Hematopoietic multipotent progenitor cell treated with erythropoietin and hydrocortisone succinate and interleukin-3 and kit ligand, for 4 days (in vitro differentiated cells): ENCODE results near the gene SHISA4.
"Not testable (repeated sequence)": the region's sequence is repeated elsewhere in the genome, so short reads cannot be mapped to it uniquely, and the experiment has no call there.

ENCODE experiments used
- DNase-seq: peaks from one replicate; pipeline ENCODE4 v3.0.0-alpha.2; 2015

SHISA4 gene

GRCh38 chr1:201933840-201934430 is 45.2 kb downstream of the SHISA4 start:
- DNase-seq = no peak

GRCh38 chr1:201937624-201938213 is 49.0 kb downstream of the SHISA4 start:
- DNase-seq = no peak

- DNase-seq = no peak
These were observed 49.8 kb downstream of the SHISA4 start for GRCh38 chr1:201938440-201939035.

DNA sequence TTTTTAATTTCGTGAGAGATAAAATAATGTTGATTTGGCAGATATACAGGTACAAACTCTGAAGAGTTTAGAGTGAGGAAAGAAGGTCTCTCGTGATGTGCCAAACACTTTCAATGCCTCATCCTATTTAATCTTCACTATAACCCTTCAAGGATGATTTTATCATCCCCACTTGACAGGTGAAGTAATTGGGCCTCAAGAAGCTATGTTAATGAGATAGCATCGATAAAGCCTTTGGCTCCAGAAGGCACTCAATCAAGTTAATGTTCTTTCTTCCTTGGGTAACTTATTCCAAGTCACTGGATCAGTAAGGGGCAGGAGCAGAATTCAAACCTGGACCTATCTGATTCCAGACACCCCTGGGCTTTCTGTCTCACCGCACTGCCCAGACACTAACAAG is 50.5 kb downstream of the SHISA4 start:
- DNase-seq = no peak

GRCh38 chr1:201939574-201939973 is 50.9 kb downstream of the SHISA4 start:
- no peak for DNase-seq

- not testable (repeated sequence) for DNase-seq
These were observed 51.6 kb downstream of the SHISA4 start for GRCh38 chr1:201940316-201940715.

- no peak for DNase-seq
These were observed 52.9 kb downstream of the SHISA4 start for GRCh38 chr1:201941420-201942128.

DNA sequence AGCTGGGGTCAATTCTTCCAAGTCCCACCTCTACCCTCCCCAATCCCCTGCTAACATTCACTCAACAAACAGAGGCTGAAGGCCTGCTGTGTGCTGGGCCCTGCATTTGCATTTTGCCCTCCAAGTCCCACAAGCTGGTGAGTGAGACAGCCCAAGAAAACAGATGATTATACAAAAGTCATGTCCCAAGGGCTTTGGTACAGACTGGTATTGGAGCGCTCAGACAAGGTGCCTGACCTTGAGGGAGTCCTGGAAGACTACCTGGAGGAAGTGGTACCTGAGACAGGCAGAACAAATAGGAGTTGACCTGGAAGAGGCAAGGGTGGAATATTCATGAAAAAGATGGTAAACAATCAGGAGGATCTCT is 53.4 kb downstream of the SHISA4 start:
- no peak for DNase-seq
